Measurements from ENCODE around the gene BAIAP2. TPM values are rescaled to one million over a fixed set of nuclear protein-coding genes. Genes with fewer than 3 reads are reported as not detected.

The BAIAP2 gene
- total and polyA plus RNA-seq, 2 of the 13 experiments (the other 11 are each of a cell fraction or from before 2014, with no cell fraction given): 22.5 to 24.0 TPM

DNA sequence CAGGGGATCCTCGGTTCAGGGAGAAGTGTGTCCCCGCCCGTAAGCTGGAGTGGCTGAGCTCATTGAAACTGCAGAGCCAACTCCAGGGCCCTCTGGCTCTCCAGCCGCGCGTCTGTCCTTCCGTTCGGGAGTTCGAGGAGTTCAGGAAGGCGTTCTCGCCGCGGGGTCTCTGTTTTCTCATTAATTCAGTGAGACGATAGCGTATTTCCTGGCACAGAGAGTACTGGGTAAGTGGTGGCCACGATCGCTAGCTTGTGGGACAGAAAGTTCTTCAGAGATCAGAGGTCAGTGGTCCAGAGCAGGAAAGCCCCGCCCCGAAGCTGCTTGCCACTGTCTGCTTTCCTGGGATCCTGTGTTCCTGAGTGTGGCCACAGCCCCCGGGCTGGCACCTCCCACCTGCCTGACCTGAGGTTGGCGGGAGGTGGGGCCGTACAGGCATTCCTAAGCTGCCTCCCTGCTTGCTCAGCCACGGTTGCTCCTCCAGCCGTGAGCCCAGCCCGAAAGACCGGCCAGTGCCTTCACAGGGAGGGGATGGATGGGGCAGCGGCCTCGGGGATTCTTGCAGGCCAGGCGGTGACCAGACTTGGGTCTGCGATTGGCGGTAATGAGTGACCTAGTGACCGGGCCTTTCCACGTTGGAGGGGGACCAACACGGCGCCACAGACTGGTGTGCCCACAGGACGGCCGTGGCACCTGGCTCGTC, 8.9 kb downstream of the BAIAP2 start (continued):
- TF ChIP-seq, protein P1, sequence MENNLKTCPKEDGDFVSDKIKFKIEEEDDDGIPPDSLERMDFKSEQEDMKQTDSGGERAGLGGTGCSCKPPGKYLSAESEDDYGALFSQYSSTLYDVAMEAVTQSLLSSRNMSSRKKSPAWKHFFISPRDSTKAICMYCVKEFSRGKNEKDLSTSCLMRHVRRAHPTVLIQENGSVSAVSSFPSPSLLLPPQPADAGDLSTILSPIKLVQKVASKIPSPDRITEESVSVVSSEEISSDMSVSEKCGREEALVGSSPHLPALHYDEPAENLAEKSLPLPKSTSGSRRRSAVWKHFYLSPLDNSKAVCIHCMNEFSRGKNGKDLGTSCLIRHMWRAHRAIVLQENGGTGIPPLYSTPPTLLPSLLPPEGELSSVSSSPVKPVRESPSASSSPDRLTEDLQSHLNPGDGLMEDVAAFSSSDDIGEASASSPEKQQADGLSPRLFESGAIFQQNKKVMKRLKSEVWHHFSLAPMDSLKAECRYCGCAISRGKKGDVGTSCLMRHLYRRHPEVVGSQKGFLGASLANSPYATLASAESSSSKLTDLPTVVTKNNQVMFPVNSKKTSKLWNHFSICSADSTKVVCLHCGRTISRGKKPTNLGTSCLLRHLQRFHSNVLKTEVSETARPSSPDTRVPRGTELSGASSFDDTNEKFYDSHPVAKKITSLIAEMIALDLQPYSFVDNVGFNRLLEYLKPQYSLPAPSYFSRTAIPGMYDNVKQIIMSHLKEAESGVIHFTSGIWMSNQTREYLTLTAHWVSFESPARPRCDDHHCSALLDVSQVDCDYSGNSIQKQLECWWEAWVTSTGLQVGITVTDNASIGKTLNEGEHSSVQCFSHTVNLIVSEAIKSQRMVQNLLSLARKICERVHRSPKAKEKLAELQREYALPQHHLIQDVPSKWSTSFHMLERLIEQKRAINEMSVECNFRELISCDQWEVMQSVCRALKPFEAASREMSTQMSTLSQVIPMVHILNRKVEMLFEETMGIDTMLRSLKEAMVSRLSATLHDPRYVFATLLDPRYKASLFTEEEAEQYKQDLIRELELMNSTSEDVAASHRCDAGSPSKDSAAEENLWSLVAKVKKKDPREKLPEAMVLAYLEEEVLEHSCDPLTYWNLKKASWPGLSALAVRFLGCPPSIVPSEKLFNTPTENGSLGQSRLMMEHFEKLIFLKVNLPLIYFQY (CRISPR knock-in tag; IDR thresholded peaks at IDR 0.05; ENCODE audit: borderline replicate concordance): peak; percentile 55; the same call in 1 of the 2 replicates
- no peak for TF ChIP-seq NCOA5 (CRISPR knock-in tag; IDR thresholded peaks at IDR 0.05)
- no peak for TF ChIP-seq ZNF383 (CRISPR knock-in tag; IDR thresholded peaks at IDR 0.05; ENCODE audit: borderline replicate concordance)
- TF ChIP-seq, protein P2, sequence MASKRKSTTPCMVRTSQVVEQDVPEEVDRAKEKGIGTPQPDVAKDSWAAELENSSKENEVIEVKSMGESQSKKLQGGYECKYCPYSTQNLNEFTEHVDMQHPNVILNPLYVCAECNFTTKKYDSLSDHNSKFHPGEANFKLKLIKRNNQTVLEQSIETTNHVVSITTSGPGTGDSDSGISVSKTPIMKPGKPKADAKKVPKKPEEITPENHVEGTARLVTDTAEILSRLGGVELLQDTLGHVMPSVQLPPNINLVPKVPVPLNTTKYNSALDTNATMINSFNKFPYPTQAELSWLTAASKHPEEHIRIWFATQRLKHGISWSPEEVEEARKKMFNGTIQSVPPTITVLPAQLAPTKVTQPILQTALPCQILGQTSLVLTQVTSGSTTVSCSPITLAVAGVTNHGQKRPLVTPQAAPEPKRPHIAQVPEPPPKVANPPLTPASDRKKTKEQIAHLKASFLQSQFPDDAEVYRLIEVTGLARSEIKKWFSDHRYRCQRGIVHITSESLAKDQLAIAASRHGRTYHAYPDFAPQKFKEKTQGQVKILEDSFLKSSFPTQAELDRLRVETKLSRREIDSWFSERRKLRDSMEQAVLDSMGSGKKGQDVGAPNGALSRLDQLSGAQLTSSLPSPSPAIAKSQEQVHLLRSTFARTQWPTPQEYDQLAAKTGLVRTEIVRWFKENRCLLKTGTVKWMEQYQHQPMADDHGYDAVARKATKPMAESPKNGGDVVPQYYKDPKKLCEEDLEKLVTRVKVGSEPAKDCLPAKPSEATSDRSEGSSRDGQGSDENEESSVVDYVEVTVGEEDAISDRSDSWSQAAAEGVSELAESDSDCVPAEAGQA (IDR thresholded peaks at IDR 0.05; ENCODE audit: low read depth): no peak
- TF ChIP-seq, protein P2 (CRISPR knock-in tag; IDR thresholded peaks at IDR 0.05; ENCODE audit: borderline replicate concordance): no peak
- TF ChIP-seq ZNF672 (CRISPR knock-in tag; IDR thresholded peaks at IDR 0.05): no peak
- TF ChIP-seq NFYC (CRISPR knock-in tag; IDR thresholded peaks at IDR 0.05): no peak
- TF ChIP-seq SCMH1 (CRISPR knock-in tag; IDR thresholded peaks at IDR 0.05; ENCODE audit: borderline replicate concordance): no peak
- TF ChIP-seq ZNF660 (CRISPR knock-in tag; IDR thresholded peaks at IDR 0.05; ENCODE audit: borderline replicate concordance, low read depth): no peak
- TF ChIP-seq, protein P3, sequence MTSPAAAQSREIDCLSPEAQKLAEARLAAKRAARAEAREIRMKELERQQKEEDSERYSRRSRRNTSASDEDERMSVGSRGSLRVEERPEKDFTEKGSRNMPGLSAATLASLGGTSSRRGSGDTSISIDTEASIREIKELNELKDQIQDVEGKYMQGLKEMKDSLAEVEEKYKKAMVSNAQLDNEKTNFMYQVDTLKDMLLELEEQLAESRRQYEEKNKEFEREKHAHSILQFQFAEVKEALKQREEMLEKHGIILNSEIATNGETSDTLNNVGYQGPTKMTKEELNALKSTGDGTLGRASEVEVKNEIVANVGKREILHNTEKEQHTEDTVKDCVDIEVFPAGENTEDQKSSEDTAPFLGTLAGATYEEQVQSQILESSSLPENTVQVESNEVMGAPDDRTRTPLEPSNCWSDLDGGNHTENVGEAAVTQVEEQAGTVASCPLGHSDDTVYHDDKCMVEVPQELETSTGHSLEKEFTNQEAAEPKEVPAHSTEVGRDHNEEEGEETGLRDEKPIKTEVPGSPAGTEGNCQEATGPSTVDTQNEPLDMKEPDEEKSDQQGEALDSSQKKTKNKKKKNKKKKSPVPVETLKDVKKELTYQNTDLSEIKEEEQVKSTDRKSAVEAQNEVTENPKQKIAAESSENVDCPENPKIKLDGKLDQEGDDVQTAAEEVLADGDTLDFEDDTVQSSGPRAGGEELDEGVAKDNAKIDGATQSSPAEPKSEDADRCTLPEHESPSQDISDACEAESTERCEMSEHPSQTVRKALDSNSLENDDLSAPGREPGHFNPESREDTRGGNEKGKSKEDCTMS (CRISPR knock-in tag; conservative IDR thresholded peaks at IDR 0.05): no peak
- peak; percentile 48 for TF ChIP-seq ZNF619 (CRISPR knock-in tag; IDR thresholded peaks at IDR 0.05)
- TF ChIP-seq NR2F6 (IDR thresholded peaks at IDR 0.05): peak; percentile 88
- peak; percentile 94 for TF ChIP-seq NR2F6 (CRISPR knock-in tag; IDR thresholded peaks at IDR 0.05)
- TF ChIP-seq ZMYM2 (CRISPR knock-in tag; IDR thresholded peaks at IDR 0.05): no peak
- no peak for TF ChIP-seq SOX13 (IDR thresholded peaks at IDR 0.05)
- TF ChIP-seq SOX13 (CRISPR knock-in tag; conservative IDR thresholded peaks at IDR 0.05 in 1 of 2, IDR thresholded peaks at IDR 0.05 in 1 of 2): peak in 1 of 2 experiments; percentile 70; a peak in 1 of 4 replicates
